Measurements from ENCODE around the gene OR51B5. TPM values are rescaled to one million over a fixed set of nuclear protein-coding genes. Genes with fewer than 3 reads are reported as not detected.

OR51B5 gene
- total RNA-seq, 2 donors from 2014 or later, result not detected

DNA sequence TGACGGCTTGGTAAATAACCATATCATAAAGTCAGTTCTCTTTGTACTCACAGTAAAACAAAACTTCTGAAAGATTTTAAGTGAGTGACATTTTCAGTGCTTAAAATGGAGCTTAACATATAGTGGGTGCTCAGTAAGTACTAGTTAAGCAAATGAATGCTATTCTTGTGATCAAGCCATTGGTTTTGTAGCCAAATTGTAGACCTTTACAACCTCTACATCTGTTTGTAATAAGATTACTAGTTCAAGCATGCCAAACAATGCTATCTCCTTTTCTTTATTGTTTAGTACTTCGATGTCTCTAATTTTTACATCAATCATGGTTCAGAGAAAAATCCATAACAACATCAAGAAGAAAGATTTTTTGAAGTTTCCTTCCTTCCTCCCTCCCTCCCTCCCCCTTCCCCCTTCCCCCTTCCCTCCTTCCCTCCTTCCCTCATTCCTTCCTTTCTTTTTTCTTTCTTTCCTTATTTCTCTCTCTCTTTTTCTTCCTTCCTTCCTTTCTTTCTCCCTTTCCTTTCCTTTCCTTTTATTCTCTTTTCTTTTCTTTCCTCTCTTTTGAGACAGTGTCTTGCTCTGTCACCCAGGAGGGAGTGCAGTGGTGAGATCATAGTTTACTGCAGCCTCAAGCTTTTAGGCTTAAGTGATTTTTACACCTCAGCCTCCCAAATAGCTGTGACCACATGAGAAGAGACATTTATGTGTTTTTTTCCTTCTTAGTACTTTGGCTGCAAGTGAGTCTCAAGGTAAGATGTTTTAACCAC, 35.9 kb downstream of the OR51B5 start:
- H3K27me3 ChIP-seq, result no peaks in the 10 kb centered on the region
- no peak overlapping the region for H3K27ac ChIP-seq
- no peaks in the 10 kb centered on the region for H3K36me3 ChIP-seq (replicated peaks in 1 of 2; ENCODE audit: insufficient read depth in 1 of 2, low read depth in 2 of 2)
- H3K4me1 ChIP-seq, result no peaks in the 10 kb centered on the region
- TF ChIP-seq, protein P1, sequence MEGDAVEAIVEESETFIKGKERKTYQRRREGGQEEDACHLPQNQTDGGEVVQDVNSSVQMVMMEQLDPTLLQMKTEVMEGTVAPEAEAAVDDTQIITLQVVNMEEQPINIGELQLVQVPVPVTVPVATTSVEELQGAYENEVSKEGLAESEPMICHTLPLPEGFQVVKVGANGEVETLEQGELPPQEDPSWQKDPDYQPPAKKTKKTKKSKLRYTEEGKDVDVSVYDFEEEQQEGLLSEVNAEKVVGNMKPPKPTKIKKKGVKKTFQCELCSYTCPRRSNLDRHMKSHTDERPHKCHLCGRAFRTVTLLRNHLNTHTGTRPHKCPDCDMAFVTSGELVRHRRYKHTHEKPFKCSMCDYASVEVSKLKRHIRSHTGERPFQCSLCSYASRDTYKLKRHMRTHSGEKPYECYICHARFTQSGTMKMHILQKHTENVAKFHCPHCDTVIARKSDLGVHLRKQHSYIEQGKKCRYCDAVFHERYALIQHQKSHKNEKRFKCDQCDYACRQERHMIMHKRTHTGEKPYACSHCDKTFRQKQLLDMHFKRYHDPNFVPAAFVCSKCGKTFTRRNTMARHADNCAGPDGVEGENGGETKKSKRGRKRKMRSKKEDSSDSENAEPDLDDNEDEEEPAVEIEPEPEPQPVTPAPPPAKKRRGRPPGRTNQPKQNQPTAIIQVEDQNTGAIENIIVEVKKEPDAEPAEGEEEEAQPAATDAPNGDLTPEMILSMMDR (IDR thresholded peaks at IDR 0.05), result no peak
- TF ChIP-seq POLR2A (IDR thresholded peaks at IDR 0.05), result no peak
- WGBS, 2 donors, result 52 to 55% methylated on average over 2 of the region's 2 CpGs
- H3K4me3 ChIP-seq, result no peak overlapping the region
- ATAC-seq (no peak), DNase-seq (no peak)
- no peaks in the 10 kb centered on the region for H3K9me3 ChIP-seq
- intact Hi-C loops (cut with DNase I), result no loop called here

DNA sequence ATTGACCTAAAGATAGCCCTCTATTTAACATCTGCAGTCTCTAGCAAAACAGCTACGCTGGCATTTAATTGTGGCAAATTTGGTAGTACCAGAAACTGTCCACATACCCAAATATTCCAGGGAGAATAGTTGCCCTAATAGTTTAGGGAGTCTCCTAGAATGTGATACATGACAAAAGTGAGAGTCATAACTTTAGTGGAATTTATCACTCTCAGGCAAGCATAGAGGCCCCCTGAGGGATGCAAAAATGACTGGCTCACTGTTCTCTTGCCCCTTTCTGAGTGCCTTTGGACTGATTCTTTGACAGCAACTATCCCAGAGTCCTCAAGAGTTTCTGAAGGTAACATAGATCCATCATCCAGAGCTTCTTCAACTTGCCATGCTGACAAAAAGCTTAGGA, 39.3 kb downstream of the OR51B5 start:
- 96 to 100% methylated on average over 1 of the region's 1 CpG for WGBS, 2 donors
- no peaks in the 10 kb centered on the region for H3K27me3 ChIP-seq
- H3K4me1 ChIP-seq, result no peaks in the 10 kb centered on the region
- no peak overlapping the region for H3K4me3 ChIP-seq
- no peak for ATAC-seq
- DNase-seq, result no peak
- H3K36me3 ChIP-seq (replicated peaks in 1 of 2; ENCODE audit: insufficient read depth in 1 of 2, low read depth in 2 of 2), result no peaks in the 10 kb centered on the region
- TF ChIP-seq, protein P1 (IDR thresholded peaks at IDR 0.05), result no peak
- TF ChIP-seq POLR2A (IDR thresholded peaks at IDR 0.05), result no peak
- intact Hi-C loops (cut with DNase I), result no loop called here
- H3K27ac ChIP-seq, result no peak overlapping the region
- no peaks in the 10 kb centered on the region for H3K9me3 ChIP-seq

- no peaks in the 10 kb centered on the region for H3K27me3 ChIP-seq
- DNase-seq (no peak), ATAC-seq (no peak)
- H3K4me3 ChIP-seq, result no peak overlapping the region
- TF ChIP-seq, protein P1 (IDR thresholded peaks at IDR 0.05), result no peak
- no peak for TF ChIP-seq POLR2A (IDR thresholded peaks at IDR 0.05)
- H3K27ac ChIP-seq, result no peak overlapping the region
- no peaks in the 10 kb centered on the region for H3K36me3 ChIP-seq (replicated peaks in 1 of 2; ENCODE audit: insufficient read depth in 1 of 2, low read depth in 2 of 2)
- 77 to 79% methylated on average over 5 of the region's 5 CpGs for WGBS, 2 donors
- no peaks in the 10 kb centered on the region for H3K4me1 ChIP-seq
- H3K9me3 ChIP-seq, result no peaks in the 10 kb centered on the region
- intact Hi-C loops (cut with DNase I), result no loop called here
These were observed 39.7 kb downstream of the OR51B5 start for GRCh38 chr11:5303626-5304025.

GRCh38 chr11:5301846-5302245, 41.5 kb downstream of the OR51B5 start, which contains the start of gene OR51B4:
OR51B4 (minus strand) TSS chr11:5301946; CDS start chr11:5301946, 0 bp downstream.
- intact Hi-C loops (cut with DNase I), result no loop called here
- DNase-seq (no peak), ATAC-seq (no peak)
- no peak within 1 kb of the TSS for H3K4me3 ChIP-seq
- no peak within 1 kb of the TSS for H3K27ac ChIP-seq
- WGBS, 2 donors, result 69 to 83% methylated on average over 2 of the region's 2 CpGs
- no peaks in the 10 kb centered on the region for H3K4me1 ChIP-seq
- no peaks in the 10 kb centered on the region for H3K27me3 ChIP-seq
- H3K36me3 ChIP-seq (replicated peaks in 1 of 2; ENCODE audit: insufficient read depth in 1 of 2, low read depth in 2 of 2), result no peaks in the 10 kb centered on the region
- TF ChIP-seq POLR2A (IDR thresholded peaks at IDR 0.05), result no peak
- TF ChIP-seq, protein P1 (IDR thresholded peaks at IDR 0.05), result no peak
- no peaks in the 10 kb centered on the region for H3K9me3 ChIP-seq

DNA sequence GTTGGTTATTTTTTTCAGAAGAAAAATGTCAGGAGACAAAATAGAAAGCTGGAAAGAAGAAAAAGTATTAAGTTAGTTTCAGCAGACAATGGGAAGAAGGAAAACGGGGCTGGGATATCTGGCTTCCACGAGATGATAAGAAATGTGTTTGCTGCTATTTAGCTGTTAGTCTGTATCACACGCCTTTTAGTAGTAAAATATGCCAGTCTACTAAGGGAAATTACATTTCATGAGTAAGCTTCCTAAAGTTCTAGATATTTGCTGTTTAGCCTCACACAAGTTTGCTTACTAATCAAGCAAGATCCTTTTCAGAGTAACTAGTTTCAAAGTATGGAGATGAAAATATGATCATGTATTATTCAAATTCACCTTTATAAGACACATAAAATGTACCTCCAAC, 43.1 kb downstream of the OR51B5 start:
- no peaks in the 10 kb centered on the region for H3K27me3 ChIP-seq
- ATAC-seq (no peak), DNase-seq (no peak)
- H3K27ac ChIP-seq, result no peak overlapping the region
- no peaks in the 10 kb centered on the region for H3K9me3 ChIP-seq
- no peaks in the 10 kb centered on the region for H3K36me3 ChIP-seq (replicated peaks in 1 of 2; ENCODE audit: insufficient read depth in 1 of 2, low read depth in 2 of 2)
- WGBS, 2 donors, result 35 to 51% methylated on average over 3 of the region's 3 CpGs
- TF ChIP-seq, protein P1 (IDR thresholded peaks at IDR 0.05), result no peak
- TF ChIP-seq POLR2A (IDR thresholded peaks at IDR 0.05), result no peak
- intact Hi-C loops (cut with DNase I), result no loop called here
- no peaks in the 10 kb centered on the region for H3K4me1 ChIP-seq
- H3K4me3 ChIP-seq, result no peak overlapping the region

Data from body of pancreas (tissue), 4 donors.